ENCODE data around the gene NYAP1. TPM values are rescaled to one million over a fixed set of nuclear protein-coding genes. Genes with fewer than 3 reads are reported as not detected.

The NYAP1 gene
- total RNA-seq, 1 experiment from 2014 or later, result 0.02 TPM

Other genes with a start within 250 kb of the NYAP1 start
- gene SPDYE3, start 176.2 kb upstream of the NYAP1 start, total RNA-seq (2014; rRNA removed; shearing (Covaris generic)), result not detected in 2 replicates
- gene PILRB, start 125.8 kb upstream of the NYAP1 start, total RNA-seq (2014; rRNA removed; shearing (Covaris generic)), result 7.0 and 8.0 TPM in 2 replicates
- 0.54 TPM in 1 of 2 replicates, not detected in the other for gene PILRA, start 110.4 kb upstream of the NYAP1 start, total RNA-seq (2014; rRNA removed; shearing (Covaris generic))
- gene ZCWPW1, start 55.2 kb upstream of the NYAP1 start, total RNA-seq (2014; rRNA removed; shearing (Covaris generic)), result 5.2 and 7.8 TPM in 2 replicates
- 32.7 and 48.2 TPM in 2 replicates for gene MEPCE, start 54.1 kb upstream of the NYAP1 start, total RNA-seq (2014; rRNA removed; shearing (Covaris generic))
- 17.7 and 23.7 TPM in 2 replicates for gene PPP1R35, start 47.4 kb upstream of the NYAP1 start, total RNA-seq (2014; rRNA removed; shearing (Covaris generic))
- gene SPACDR, start 19.7 kb upstream of the NYAP1 start, total RNA-seq (2014; rRNA removed; shearing (Covaris generic)), result 2.4 TPM in 1 of 2 replicates, not detected in the other
- gene TSC22D4, start 4.7 kb upstream of the NYAP1 start, total RNA-seq (2014; rRNA removed; shearing (Covaris generic)), result 28.1 and 43.6 TPM in 2 replicates
- gene AGFG2, start 55.3 kb downstream of the NYAP1 start, total RNA-seq (2014; rRNA removed; shearing (Covaris generic)), result 10.9 and 24.0 TPM in 2 replicates
- gene SAP25, start 90.0 kb downstream of the NYAP1 start, total RNA-seq (2014; rRNA removed; shearing (Covaris generic)), result not detected in 2 replicates
- gene LRCH4, start 102.2 kb downstream of the NYAP1 start, total RNA-seq (2014; rRNA removed; shearing (Covaris generic)), result 12.2 and 16.0 TPM in 2 replicates
- gene FBXO24, start 102.4 kb downstream of the NYAP1 start, total RNA-seq (2014; rRNA removed; shearing (Covaris generic)), result 0.05 and 0.44 TPM in 2 replicates
- gene PCOLCE, start 118.4 kb downstream of the NYAP1 start, total RNA-seq (2014; rRNA removed; shearing (Covaris generic)), result 7.8 and 10.3 TPM in 2 replicates
- 15.6 and 22.0 TPM in 2 replicates for gene MOSPD3, start 128.6 kb downstream of the NYAP1 start, total RNA-seq (2014; rRNA removed; shearing (Covaris generic))
- 1.6 and 1.8 TPM in 2 replicates for gene TFR2, start 157.6 kb downstream of the NYAP1 start, total RNA-seq (2014; rRNA removed; shearing (Covaris generic))
- gene ACTL6B, start 172.5 kb downstream of the NYAP1 start, total RNA-seq (2014; rRNA removed; shearing (Covaris generic)), result not detected in 2 replicates
- 88.6 and 151 TPM in 2 replicates for gene GNB2, start 189.8 kb downstream of the NYAP1 start, total RNA-seq (2014; rRNA removed; shearing (Covaris generic))
- gene GIGYF1, start 210.3 kb downstream of the NYAP1 start, total RNA-seq (2014; rRNA removed; shearing (Covaris generic)), result 4.0 and 12.2 TPM in 2 replicates
- 55.9 and 69.5 TPM in 2 replicates for gene POP7, start 222.2 kb downstream of the NYAP1 start, total RNA-seq (2014; rRNA removed; shearing (Covaris generic))
- not detected in 2 replicates for gene EPO, start 236.5 kb downstream of the NYAP1 start, total RNA-seq (2014; rRNA removed; shearing (Covaris generic))
- not detected in 2 replicates for gene ZAN, start 249.7 kb downstream of the NYAP1 start, total RNA-seq (2014; rRNA removed; shearing (Covaris generic))

Measured in M059J (cell line).